ENCODE measurements around the gene FBXW7.

FBXW7 gene

GRCh38 chr4:152427981-152428380, 107.9 kb downstream of the FBXW7 start:
- no peak for DNase-seq (ENCODE audit: low read depth)

DNA sequence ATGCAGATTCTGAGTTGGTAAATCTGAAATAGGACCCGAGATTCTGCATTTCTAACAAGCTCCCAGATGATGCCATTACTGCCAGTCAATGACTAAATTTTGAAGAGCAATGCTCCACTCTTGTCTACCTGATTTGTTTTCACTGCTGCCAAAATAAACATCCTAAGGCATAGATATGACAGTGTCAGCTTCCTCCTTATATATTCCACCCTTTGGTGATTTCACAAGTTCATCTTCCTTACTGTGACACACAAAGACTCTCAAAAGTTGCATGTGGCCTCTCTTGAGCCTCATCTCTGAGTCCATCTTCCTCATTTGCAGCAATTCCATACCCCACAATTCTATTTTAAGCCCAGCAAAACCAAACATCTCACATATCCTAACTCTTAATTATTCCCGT, 110.9 kb downstream of the FBXW7 start:
- DNase-seq (ENCODE audit: low read depth), result no peak

DNA sequence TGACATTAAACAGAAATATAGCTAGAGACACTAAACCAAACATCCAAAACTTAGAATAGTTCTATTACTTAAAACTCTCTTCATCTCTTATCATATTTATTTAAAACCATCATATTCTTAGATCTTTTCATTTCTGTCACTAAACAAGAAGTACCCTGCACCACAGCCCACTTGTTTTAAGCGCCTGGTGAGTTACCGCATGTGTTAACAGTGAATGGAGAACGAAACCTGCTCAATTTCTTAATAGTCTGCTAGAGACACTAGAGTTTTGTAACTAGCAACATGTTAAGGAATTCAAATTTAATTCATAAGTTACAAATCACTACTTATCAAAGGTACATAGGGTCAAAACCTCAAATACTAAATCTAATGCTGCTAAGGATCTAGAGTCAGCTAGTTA, 111.5 kb downstream of the FBXW7 start:
- no peak for DNase-seq (ENCODE audit: low read depth)

- DNase-seq (ENCODE audit: low read depth), result no peak
Observed at GRCh38 chr4:152422817-152423320, 113.0 kb downstream of the FBXW7 start.

- no peak for DNase-seq (ENCODE audit: low read depth)
Observed at GRCh38 chr4:152421576-152421975, 114.3 kb downstream of the FBXW7 start.

GRCh38 chr4:152419809-152420208, 116.1 kb downstream of the FBXW7 start:
- DNase-seq (ENCODE audit: low read depth), result no peak

- no peak for DNase-seq (ENCODE audit: low read depth)
Observed at GRCh38 chr4:152417673-152418072, 118.2 kb downstream of the FBXW7 start.

GRCh38 chr4:152415980-152416379, 119.9 kb downstream of the FBXW7 start:
- DNase-seq (ENCODE audit: low read depth), result peak; percentile 7

DNA sequence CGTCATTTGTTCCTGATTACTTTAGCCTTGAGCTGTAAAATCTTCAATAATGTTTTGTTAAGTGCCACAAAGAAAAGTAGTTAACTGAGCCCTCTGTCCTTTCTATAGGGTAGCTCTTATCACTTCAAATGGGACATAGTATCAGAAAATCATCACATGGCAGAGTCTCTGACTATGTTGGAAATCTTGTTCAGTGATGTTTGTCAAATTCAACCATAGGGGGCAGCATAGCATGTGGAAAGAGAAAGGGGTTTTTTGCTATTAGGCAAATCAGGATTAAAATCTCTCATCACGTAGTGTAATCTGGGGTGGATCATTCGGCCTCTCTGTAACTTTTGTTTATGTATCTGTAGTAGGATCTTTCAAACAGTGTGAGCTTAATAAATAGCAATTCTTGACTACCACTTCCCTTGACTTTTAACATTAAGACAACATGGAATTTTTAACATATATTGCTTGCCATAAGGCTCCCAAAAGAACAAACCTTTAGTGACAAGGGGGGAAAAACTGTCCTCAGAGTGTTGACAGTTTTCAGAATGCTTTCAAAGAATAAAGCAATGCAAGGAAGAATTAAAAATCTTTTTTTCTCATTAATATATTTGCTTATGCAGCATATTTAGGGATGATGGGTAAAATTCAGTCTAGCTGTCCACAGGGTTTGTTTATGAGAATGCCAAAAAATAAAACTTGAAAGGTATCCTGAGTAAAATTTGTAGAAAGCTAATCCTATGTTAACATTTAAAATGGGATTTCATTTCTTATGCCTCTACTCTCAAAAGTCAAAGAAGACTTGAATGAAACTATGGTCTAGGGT, 127.2 kb downstream of the FBXW7 start:
- DNase-seq (ENCODE audit: low read depth), result peak; percentile 4

GRCh38 chr4:152401424-152401823, 134.5 kb downstream of the FBXW7 start:
- no peak for DNase-seq (ENCODE audit: low read depth)

- DNase-seq (ENCODE audit: low read depth), result no peak
Observed at GRCh38 chr4:152399246-152399645, 136.6 kb downstream of the FBXW7 start.

- DNase-seq (ENCODE audit: low read depth), result no peak
Observed at GRCh38 chr4:152398060-152398459, 137.8 kb downstream of the FBXW7 start.

DNA sequence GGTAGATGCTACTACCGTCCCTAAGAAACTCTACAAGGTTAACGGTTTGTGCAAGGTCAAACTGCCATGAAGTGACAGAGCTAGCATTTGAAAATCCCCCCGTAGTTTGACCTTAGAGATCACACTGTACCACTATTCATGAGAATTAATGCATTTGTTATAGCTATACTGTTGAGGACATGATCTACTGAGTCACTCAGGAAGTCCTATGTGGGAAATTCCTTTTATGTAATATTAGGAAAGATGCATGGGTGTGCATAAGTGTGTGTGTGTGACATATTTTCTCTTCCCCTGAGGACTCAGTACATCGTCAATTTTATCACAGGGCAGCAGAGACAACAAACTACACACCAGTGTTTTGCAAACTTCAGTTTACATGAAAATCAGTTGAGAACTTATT, 141.1 kb downstream of the FBXW7 start:
- DNase-seq (ENCODE audit: low read depth), result no peak

DNA sequence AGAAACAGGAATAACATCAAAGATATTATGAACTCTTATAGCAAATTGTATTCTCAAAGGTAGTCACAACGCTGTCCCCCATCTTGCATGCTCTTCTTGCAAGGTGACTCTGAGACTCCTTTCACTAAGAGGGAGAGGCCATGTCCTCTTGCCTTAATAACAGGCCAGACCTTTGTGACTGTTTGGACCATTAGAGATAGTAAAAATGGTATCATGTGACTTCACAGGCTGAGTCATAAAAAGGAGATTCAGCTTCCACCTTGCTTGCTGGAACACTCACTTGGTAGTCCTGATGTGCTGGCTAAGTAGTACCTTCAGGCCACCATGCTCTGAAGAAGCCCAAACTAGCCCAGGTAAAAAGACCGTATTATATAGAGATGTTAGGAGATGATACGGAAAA, 143.8 kb downstream of the FBXW7 start:
- no peak for DNase-seq (ENCODE audit: low read depth)

- no peak for DNase-seq (ENCODE audit: low read depth)
Observed at GRCh38 chr4:152390216-152390615, 145.7 kb downstream of the FBXW7 start.

DNA sequence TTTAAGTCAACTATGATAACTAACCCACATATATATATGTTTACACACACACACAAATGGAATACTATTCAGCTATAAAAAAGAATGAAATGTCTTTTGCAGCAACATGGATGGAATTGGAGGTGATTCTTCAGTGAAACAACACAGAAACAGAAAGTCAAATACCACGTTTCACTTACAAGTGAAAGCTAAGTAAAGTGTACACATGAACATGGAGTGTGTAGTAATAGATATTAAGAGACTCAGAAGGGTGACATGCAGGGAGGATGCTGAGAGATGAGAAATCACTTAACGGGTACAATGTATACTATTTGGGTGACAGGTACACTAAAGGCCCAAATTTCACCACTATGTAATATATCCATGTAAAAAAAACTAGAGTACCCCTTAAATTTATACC, 146.5 kb downstream of the FBXW7 start:
- DNase-seq (ENCODE audit: low read depth), result no peak

DNA sequence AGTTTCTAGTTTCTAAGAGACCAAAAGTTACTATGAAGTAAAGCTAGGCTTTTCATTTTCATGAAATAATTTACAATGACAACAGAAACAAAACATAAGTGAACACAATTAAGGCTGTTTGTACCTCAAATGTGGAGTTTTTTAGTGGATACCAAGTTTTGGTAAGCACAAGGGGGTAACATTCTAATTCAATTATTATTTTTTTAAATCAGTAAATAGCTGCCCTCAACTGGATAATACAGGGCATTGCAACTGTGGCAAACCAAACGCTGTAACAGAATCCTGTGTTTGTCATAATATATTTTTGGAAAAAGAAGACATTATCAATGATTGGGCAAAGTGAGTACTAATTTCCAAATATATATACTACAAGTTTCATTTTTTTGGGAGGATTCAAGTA, 150.3 kb downstream of the FBXW7 start:
- no peak for DNase-seq (ENCODE audit: low read depth)

DNA sequence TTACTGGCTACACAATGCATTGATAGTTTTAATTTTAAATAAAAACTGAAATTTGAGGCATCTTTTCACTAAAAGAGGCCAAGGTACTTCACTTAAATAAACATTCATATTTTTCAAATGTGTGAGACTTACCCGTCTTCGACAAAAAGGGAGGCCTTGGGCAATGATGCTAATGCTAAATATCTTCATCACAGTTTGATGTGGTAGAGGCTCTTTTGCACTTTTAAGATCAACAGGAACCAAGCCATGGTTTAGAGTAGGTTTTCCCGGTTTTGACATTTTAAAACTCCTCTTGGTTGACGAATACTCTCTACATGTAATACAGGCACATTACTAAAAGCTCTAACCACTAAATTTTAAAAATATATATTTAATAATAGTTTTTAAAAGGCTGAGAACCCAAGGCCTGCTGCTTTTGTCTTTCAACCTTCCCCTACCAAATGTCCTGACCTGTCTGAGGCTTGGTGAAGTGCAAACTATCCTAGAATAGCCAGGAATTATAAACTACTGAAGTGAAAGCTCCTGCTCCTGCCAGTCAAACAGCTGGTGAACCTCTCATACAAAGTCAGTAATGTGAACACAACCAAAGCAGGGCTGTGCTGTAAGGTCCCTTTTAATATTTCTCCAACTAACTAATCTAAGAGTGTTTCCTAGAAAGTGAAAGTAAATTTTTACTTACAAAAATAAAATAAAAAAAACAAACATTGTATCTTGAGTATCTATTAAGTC, 153.7 kb downstream of the FBXW7 start:
- DNase-seq (ENCODE audit: low read depth), result no peak

- DNase-seq (ENCODE audit: low read depth), result no peak
Observed at GRCh38 chr4:152380919-152381318, 155.0 kb downstream of the FBXW7 start.

DNA sequence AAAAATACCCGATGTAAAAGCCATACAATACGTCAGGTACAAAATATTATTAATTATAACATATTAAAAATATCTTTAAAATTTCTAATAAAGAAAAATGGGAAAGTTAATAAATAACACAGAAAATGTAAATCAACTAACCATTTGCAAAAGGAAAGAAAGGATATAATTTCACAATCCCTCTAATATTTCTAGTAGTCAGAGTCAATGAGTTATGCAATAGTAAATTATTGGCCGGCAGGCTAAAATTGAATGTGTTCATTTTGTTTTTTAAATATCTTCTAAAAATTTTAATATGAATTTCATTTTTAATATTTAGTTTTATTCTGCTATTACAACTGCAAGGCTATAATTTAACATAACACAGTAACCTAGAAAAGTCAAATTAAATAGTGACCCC, 155.7 kb downstream of the FBXW7 start:
- DNase-seq (ENCODE audit: low read depth), result no peak

- DNase-seq (ENCODE audit: low read depth), result no peak
Observed at GRCh38 chr4:152374606-152375285, 161.1 kb downstream of the FBXW7 start.

GRCh38 chr4:152374153-152374552, 161.7 kb downstream of the FBXW7 start:
- DNase-seq (ENCODE audit: low read depth), result no peak

DNA sequence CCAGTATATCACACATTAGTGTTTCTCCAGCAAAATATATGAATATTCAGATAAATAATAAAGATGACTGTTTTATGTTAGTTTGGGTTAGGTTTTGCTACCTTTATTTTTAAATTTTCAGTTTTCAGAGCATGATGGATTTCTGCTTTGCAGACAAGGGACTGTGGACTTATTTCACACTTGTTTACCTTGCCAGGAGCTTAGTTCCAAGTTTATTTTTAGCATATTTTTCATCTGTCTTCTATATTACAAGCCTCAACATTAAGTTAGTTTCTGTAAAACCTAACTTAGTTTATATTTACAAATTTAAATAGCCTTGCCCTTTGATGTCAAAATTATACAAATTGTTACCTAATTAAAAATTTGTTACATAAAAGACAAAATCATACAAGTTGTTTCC, 163.4 kb downstream of the FBXW7 start:
- no peak for DNase-seq (ENCODE audit: low read depth)

Measured in GM04503 (cell line).